Gastroesophageal sphincter (tissue), 4 donors: ENCODE results near the gene KRT83. TPM values are rescaled to one million over a fixed set of nuclear protein-coding genes. Genes with fewer than 3 reads are reported as not detected.

Experiments used
- ATAC-seq: fragments of 150-250 bp; one replicate; pipeline ENCODE4 v1.9.1; 2016; ENCODE audit warnings: mild to moderate bottlenecking, moderate library complexity
- H3K27ac ChIP-seq, 4 donors: fragments of 200-600 bp; sonication (generic) in 3 of 4; 1 replicate in 3 of 4; 2 replicates in 1 of 4; pipeline ENCODE4 v1.5.1; 2016 to 2019
- H3K27me3 ChIP-seq: fragments of 200-600 bp; sonication (generic); one replicate; pipeline ENCODE4 v1.5.1; 2019
- H3K36me3 ChIP-seq, 2 donors: fragments of 200-600 bp; sonication (generic); one replicate each; pipeline ENCODE4 v1.5.1; 2019; ENCODE audit warnings: control low read depth in 1 of 2
- H3K4me1 ChIP-seq, 3 donors: fragments of 200-600 bp; sonication (generic); 1 replicate in 2 of 3; 2 replicates in 1 of 3; pipeline ENCODE4 v1.5.1; 2016 to 2019; ENCODE audit warnings: control low read depth in 2 of 3
- H3K4me3 ChIP-seq, 2 donors: fragments of 200-600 bp; sonication (generic); one replicate each; pipeline ENCODE4 v1.5.1; 2019; ENCODE audit warnings: mild to moderate bottlenecking in 1 of 2, moderate library complexity in 1 of 2
- H3K9me3 ChIP-seq, 3 donors: fragments of 200-600 bp; sonication (generic); one replicate each; pipeline ENCODE4 v1.5.1; 2017 to 2019; ENCODE audit warnings: control low read depth in 2 of 3
- CTCF ChIP-seq, 4 experiments: fragments of 200-600 bp in 2 of 4; fragments of 450-650 bp in 2 of 4; sonication (generic) in 1 of 4; IDR thresholded peaks; one replicate each; pipeline ENCODE4 v1.5.1; 2017 to 2019; ENCODE audit warnings: antibody characterized with exemption in 4 of 4, mild to moderate bottlenecking in 2 of 4, moderate library complexity in 2 of 4
- EP300 ChIP-seq: sonication (generic); formaldehyde crosslinking; IDR thresholded peaks from one replicate; pipeline ENCODE4 v1.6.1; 2017; ENCODE audit warnings: antibody characterized with exemption, mild to moderate bottlenecking
- POLR2A ChIP-seq, 2 donors: fragments of 450-650 bp; IDR thresholded peaks; one replicate each; pipeline ENCODE4 v1.6.1; 2017; ENCODE audit warnings: antibody characterized with exemption in 2 of 2, mild to moderate bottlenecking in 2 of 2, moderate library complexity in 1 of 2
- POLR2AphosphoS5 ChIP-seq: sonication (generic); formaldehyde crosslinking; IDR thresholded peaks from one replicate; pipeline ENCODE4 v1.6.1; 2017; ENCODE audit warnings: antibody characterized with exemption
- WGBS, 2 donors: methylation state at CpG; one replicate each; pipeline ENCODE4 v1.1.5; 2018; ENCODE audit warnings: low coverage in 1 of 2; 5-methylcytosine and 5-hydroxymethylcytosine counted together
- total RNA-seq, 4 donors: library from RNA; depleted of rRNA; stranded (reverse); fragments of >200 nt; gene quantifications; one replicate each; pipeline ENCODE4 v1.1.0, GENCODE V29; 2016

Gene KRT83
- total RNA-seq, 4 donors from 2014 or later = not detected

DNA sequence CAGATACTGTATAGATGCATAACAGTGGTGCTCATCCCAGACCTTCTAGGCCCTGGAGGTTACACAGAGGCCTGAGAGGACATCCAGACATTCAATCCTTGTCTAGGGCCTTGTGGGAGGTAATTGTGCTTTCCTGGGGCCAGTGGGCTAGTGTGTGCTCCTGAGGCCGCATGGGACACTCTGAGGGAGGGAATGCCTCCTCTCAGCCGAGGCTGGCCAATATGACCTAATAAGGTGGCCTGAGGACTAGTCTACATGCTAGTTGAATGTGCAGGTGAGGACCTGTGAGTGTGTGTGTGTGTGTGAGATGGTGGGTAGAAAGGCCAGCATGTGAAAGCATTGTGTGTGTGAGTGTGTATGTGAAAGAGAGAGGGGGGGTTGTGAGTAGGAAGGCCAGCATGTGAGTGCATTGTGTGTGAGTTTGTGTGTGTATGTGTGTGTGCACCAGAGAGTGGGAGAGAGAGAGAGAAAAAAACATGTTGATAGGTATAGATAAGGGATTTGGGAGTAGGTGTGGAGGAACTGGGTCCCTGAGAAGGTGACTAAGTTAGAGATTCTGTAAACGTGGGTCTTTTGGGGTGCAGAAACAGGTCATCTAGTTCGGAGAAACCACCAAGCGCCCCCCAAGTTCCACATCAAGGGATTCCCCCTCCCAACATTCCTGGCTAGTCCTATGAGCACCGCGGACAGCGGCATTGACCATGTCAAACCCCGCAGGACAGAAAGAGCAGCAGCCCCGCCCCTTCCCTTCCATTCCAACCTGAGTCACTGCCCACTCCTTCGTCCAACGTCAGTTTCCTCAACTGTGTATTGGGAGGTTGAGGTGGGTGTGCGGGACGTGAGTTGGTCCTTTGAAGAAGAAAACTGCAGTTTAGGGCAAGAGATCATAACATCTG lies 20.2 kb downstream of the KRT83 start:
- WGBS, 2 donors = 47 to 49% methylated on average over 3 to 9 of the region's 14 CpGs

GRCh38 chr12:52298677-52299190 lies 22.5 kb downstream of the KRT83 start:
- no peak overlapping the region for H3K27ac ChIP-seq
- 52 to 68% methylated on average over 4 of the region's 4 CpGs for WGBS, 2 donors
- no peak for ATAC-seq

More for the DNA sequence above, 20.2 kb downstream of the KRT83 start:
- Histone ChIP-seq H3K4me3 (no peak overlapping the region), H3K36me3 (no peaks in the 10 kb centered on the region), H3K27me3 (peaks cover 11% of the 10 kb centered on the region), H3K9me3 (no peaks in the 10 kb centered on the region), H3K27ac (no peak overlapping the region), H3K4me1 (no peaks in the 10 kb centered on the region)
- TF ChIP-seq POLR2A (IDR thresholded peaks at IDR 0.05) (no peak), CTCF (IDR thresholded peaks at IDR 0.05) (no peak), POLR2AphosphoS5 (no peak), EP300 (no peak)
- ATAC-seq = no peak

GRCh38 chr12:52296572-52297215 lies 24.5 kb downstream of the KRT83 start:
- H3K27ac ChIP-seq = no peak overlapping the region
- H3K27me3 ChIP-seq = peaks cover 13% of the 10 kb centered on the region
- TF ChIP-seq POLR2A (IDR thresholded peaks at IDR 0.05) = no peak
- TF ChIP-seq CTCF (IDR thresholded peaks at IDR 0.05) = no peak
- TF ChIP-seq EP300 = no peak
- TF ChIP-seq POLR2AphosphoS5 = no peak
- no peak for ATAC-seq
- WGBS, 2 donors = 80% methylated on average over 5 of the region's 5 CpGs; no CpG with 5 or more reads in 1 of the 2 donors
- no peaks in the 10 kb centered on the region for H3K36me3 ChIP-seq
- H3K4me3 ChIP-seq = no peak overlapping the region
- no peaks in the 10 kb centered on the region for H3K4me1 ChIP-seq
- H3K9me3 ChIP-seq = no peaks in the 10 kb centered on the region

More at GRCh38 chr12:52298677-52299190, 22.5 kb downstream of the KRT83 start:
- Histone ChIP-seq H3K4me1 (no peaks in the 10 kb centered on the region), H3K36me3 (no peaks in the 10 kb centered on the region), H3K9me3 (no peaks in the 10 kb centered on the region), H3K27me3 (peaks cover 11% of the 10 kb centered on the region), H3K4me3 (no peak overlapping the region)
- TF ChIP-seq CTCF (IDR thresholded peaks at IDR 0.05) = no peak
- TF ChIP-seq POLR2AphosphoS5 = no peak
- TF ChIP-seq EP300 = no peak
- TF ChIP-seq POLR2A (IDR thresholded peaks at IDR 0.05) = no peak

DNA sequence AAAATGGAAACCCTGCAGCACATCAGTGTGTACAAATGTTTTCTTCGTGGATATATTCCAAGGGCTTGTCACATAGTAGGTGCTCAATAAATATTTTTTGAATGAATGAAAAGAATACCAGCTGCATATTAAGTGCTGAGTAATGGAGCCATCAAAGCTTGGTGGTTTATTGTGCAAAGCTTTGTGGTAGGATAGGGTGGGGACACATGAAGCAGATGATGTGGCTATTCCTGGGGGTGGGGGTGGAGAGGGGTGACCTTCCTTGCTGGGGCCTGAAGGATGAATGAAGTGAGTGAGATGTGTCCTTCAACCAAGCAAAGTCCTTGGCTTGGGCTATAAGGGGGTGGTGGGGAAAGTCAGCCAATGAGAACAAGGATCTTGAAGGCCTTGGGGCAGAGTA lies 25.5 kb downstream of the KRT83 start:
- no peak for TF ChIP-seq POLR2AphosphoS5
- TF ChIP-seq POLR2A (IDR thresholded peaks at IDR 0.05) = no peak
- no peak for TF ChIP-seq CTCF (IDR thresholded peaks at IDR 0.05)
- Histone ChIP-seq H3K4me3 (no peak overlapping the region), H3K27me3 (peaks cover 18% of the 10 kb centered on the region), H3K9me3 (no peaks in the 10 kb centered on the region), H3K4me1 (no peaks in the 10 kb centered on the region), H3K36me3 (no peaks in the 10 kb centered on the region), H3K27ac (no peak overlapping the region)
- ATAC-seq = no peak
- WGBS, 2 donors = 70 to 75% methylated on average over 1 of the region's 1 CpG
